Tibial nerve (tissue), 4 donors: ENCODE data around the gene UQCR11. TPM values are rescaled to one million over a fixed set of nuclear protein-coding genes. Genes with fewer than 3 reads are reported as not detected.
A peak's percentile ranks its signal among the peaks of the same experiment; 100 is the strongest.

Experiments
- DNase-seq, 2 donors: peaks; one replicate each; pipeline ENCODE4 v3.0.0-alpha.2; 2019; ENCODE audit warnings: low spot score in 2 of 2
- H3K27ac ChIP-seq, 4 donors: fragments of 200-600 bp; sonication (generic) in 3 of 4; one replicate each; pipeline ENCODE4 v1.5.1; 2017 to 2019; ENCODE audit warnings: mild to moderate bottlenecking in 1 of 4
- H3K27me3 ChIP-seq, 2 donors: fragments of 200-600 bp; sonication (generic) in 1 of 2; one replicate each; pipeline versions ENCODE4 v1.5.1 to v1.6.0; 2017 to 2019
- H3K36me3 ChIP-seq, 3 donors: fragments of 200-600 bp; sonication (generic); one replicate each; pipeline ENCODE4 v1.5.1; 2018 to 2019
- H3K4me1 ChIP-seq, 4 donors: fragments of 200-600 bp; sonication (generic) in 3 of 4; one replicate each; pipeline ENCODE4 v1.5.1; 2017 to 2019
- H3K4me3 ChIP-seq, 4 donors: fragments of 200-600 bp; sonication (generic) in 3 of 4; one replicate each; pipeline ENCODE4 v1.5.1; 2017 to 2019; ENCODE audit warnings: mild to moderate bottlenecking in 1 of 4, moderate library complexity in 1 of 4
- H3K9me3 ChIP-seq, 4 donors: fragments of 200-600 bp; sonication (generic) in 3 of 4; one replicate each; pipeline ENCODE4 v1.5.1; 2017 to 2019
- EP300 ChIP-seq, 2 donors: sonication (generic); formaldehyde crosslinking; IDR thresholded peaks; one replicate each; pipeline ENCODE4 v1.6.1; 2017; ENCODE audit warnings: antibody characterized with exemption in 2 of 2, mild to moderate bottlenecking in 1 of 2
- POLR2A ChIP-seq, 2 donors: fragments of 450-650 bp; IDR thresholded peaks; one replicate each; pipeline ENCODE4 v1.6.1; 2017; ENCODE audit warnings: antibody characterized with exemption in 2 of 2, mild to moderate bottlenecking in 2 of 2, moderate library complexity in 2 of 2
- WGBS, 2 donors: methylation state at CpG; one replicate each; pipeline ENCODE4 v1.1.5; 2018; 5-methylcytosine and 5-hydroxymethylcytosine counted together
- total RNA-seq, 4 donors: library from RNA; depleted of rRNA; stranded (reverse); fragments of >200 nt; gene quantifications; one replicate each; pipeline ENCODE4 v1.1.0, GENCODE V29; 2016
- TF ChIP-seq, protein P1 (sequence below), 5 experiments: fragments of 200-600 bp in 3 of 5; fragments of 450-650 bp in 2 of 5; sonication (generic) in 3 of 5; IDR thresholded peaks; one replicate each; pipeline ENCODE4 v1.5.1; 2016 to 2019; ENCODE audit warnings: antibody characterized with exemption in 5 of 5, mild to moderate bottlenecking in 3 of 5, moderate library complexity in 2 of 5

UQCR11 gene
- total RNA-seq, 4 donors from 2014 or later = 58.8 to 95.7 (median 66.0) TPM

DNA sequence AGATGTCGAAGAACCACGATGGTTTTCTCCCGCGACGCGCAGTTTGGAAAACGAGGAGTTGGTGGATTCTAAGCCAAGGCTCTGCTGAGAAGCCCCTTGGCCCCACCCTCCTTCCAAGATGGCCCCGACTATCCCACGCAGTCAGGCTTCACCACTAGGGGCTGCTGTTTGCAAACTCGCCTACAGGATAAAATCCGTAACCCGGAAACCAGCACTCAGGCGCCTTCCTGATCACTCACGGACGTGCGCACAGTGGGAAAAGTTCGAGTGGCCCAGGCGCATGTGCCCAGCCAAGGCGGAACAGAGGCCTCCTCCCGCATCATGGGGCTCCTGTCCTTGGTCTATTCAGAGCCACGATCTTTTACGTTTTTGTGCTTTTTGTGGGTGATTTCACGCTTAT is 19.2 kb upstream of the UQCR11 start:
- H3K27ac ChIP-seq = no peak overlapping the region
- no peaks in the 10 kb centered on the region for H3K9me3 ChIP-seq
- WGBS, 2 donors = 72 to 76% methylated on average over 23 of the region's 23 CpGs
- H3K27me3 ChIP-seq = no peaks in the 10 kb centered on the region
- DNase-seq = peak in 1 of 2 donors; percentile 39
- TF ChIP-seq, protein P1, sequence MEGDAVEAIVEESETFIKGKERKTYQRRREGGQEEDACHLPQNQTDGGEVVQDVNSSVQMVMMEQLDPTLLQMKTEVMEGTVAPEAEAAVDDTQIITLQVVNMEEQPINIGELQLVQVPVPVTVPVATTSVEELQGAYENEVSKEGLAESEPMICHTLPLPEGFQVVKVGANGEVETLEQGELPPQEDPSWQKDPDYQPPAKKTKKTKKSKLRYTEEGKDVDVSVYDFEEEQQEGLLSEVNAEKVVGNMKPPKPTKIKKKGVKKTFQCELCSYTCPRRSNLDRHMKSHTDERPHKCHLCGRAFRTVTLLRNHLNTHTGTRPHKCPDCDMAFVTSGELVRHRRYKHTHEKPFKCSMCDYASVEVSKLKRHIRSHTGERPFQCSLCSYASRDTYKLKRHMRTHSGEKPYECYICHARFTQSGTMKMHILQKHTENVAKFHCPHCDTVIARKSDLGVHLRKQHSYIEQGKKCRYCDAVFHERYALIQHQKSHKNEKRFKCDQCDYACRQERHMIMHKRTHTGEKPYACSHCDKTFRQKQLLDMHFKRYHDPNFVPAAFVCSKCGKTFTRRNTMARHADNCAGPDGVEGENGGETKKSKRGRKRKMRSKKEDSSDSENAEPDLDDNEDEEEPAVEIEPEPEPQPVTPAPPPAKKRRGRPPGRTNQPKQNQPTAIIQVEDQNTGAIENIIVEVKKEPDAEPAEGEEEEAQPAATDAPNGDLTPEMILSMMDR (IDR thresholded peaks at IDR 0.05) = peak; percentile 22 to 46 (median 39)
- no peak for TF ChIP-seq POLR2A (IDR thresholded peaks at IDR 0.05)
- no peak overlapping the region for H3K4me3 ChIP-seq
- no peaks in the 10 kb centered on the region for H3K4me1 ChIP-seq
- H3K36me3 ChIP-seq = peaks cover 0 to 80% (median 0%) of the 10 kb centered on the region in 3 donors

DNA sequence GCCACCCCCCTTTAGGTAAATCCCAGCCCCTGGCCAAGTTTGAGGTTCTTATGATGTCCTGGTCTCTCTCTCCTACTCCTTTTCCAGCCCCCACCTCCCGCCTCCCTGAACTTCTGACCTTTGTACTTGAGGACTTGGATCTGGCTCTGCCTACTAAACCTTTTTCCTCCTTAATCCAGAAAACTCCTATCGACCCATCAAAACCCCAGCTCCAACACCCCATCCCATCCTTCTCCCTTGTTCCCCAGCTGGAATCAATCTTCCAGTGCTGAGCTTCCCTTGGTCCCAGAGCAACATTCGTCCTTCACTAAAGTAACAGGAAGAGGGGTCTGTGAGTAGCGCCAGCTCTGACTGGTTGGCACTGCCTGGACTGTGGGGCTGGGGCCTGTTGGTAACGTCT is 17.3 kb upstream of the UQCR11 start:
- 87 to 88% methylated on average over 5 of the region's 5 CpGs for WGBS, 2 donors
- DNase-seq = no peak
- no peaks in the 10 kb centered on the region for H3K27me3 ChIP-seq
- H3K36me3 ChIP-seq = peaks cover 0 to 97% (median 0%) of the 10 kb centered on the region in 3 donors
- H3K4me1 ChIP-seq = no peaks in the 10 kb centered on the region
- no peak overlapping the region for H3K4me3 ChIP-seq
- H3K9me3 ChIP-seq = no peaks in the 10 kb centered on the region
- no peak overlapping the region for H3K27ac ChIP-seq
- TF ChIP-seq, protein P1 (IDR thresholded peaks at IDR 0.05) = no peak
- TF ChIP-seq POLR2A (IDR thresholded peaks at IDR 0.05) (no peak), EP300 (IDR thresholded peaks at IDR 0.05) (no peak)

DNA sequence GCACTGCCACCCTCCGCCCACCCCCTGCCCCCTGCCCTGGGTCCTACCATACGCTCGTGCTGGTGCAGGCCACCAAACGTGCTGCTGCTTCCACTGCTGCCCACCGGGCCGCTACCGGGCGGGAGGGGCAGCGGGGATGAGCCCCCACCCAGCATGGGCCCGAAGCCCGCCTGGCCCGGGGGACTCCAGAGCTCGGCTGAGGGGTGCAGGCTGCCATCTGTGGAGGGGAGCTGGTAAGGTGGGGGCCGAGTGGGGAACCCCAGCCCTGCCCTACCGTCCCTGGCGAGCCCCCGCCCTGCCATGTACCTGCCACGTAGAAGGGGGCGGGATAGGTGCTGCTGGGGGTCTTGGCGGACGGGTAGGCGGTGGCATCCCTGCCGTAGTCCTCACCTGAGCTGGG is 16.7 kb upstream of the UQCR11 start:
- no peak for DNase-seq
- H3K4me1 ChIP-seq = no peaks in the 10 kb centered on the region
- no peak overlapping the region for H3K27ac ChIP-seq
- H3K27me3 ChIP-seq = no peaks in the 10 kb centered on the region
- TF ChIP-seq, protein P1 (IDR thresholded peaks at IDR 0.05) = no peak
- TF ChIP-seq POLR2A (IDR thresholded peaks at IDR 0.05) = no peak
- no peak for TF ChIP-seq EP300 (IDR thresholded peaks at IDR 0.05)
- H3K36me3 ChIP-seq = peaks cover 0 to 97% (median 0%) of the 10 kb centered on the region in 3 donors
- no peak overlapping the region for H3K4me3 ChIP-seq
- no peaks in the 10 kb centered on the region for H3K9me3 ChIP-seq
- 83 to 88% methylated on average over 12 to 18 of the region's 23 CpGs for WGBS, 2 donors

DNA sequence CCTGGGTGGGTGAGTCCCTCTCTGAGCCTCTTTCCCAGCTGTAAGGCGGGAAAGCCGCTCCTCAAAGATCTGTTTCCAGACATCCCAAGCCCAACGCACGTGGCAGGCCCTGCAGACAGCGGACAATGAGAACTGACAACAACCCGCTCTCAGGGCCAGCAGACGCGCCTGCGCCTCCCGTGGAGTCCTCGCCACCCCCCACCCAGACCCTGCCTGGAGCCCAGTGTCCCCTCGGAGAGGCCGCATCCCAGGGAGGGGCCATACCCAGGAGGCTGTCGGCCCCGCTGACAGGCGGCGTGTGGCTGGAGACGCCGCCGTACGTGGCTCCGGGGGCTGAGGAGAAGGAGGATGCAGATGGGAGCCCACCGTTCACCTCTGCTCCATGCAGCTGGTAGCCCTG is 16.3 kb upstream of the UQCR11 start:
- no peaks in the 10 kb centered on the region for H3K9me3 ChIP-seq
- 92% methylated on average over 23 of the region's 23 CpGs; no CpG with 5 or more reads in 1 of the 2 donors for WGBS, 2 donors
- no peak overlapping the region for H3K4me3 ChIP-seq
- no peaks in the 10 kb centered on the region for H3K4me1 ChIP-seq
- H3K36me3 ChIP-seq = peaks cover 0 to 97% (median 0%) of the 10 kb centered on the region in 3 donors
- H3K27me3 ChIP-seq = no peaks in the 10 kb centered on the region
- TF ChIP-seq EP300 (IDR thresholded peaks at IDR 0.05) (no peak), POLR2A (IDR thresholded peaks at IDR 0.05) (no peak)
- TF ChIP-seq, protein P1 (IDR thresholded peaks at IDR 0.05) = no peak
- DNase-seq = no peak
- no peak overlapping the region for H3K27ac ChIP-seq

DNA sequence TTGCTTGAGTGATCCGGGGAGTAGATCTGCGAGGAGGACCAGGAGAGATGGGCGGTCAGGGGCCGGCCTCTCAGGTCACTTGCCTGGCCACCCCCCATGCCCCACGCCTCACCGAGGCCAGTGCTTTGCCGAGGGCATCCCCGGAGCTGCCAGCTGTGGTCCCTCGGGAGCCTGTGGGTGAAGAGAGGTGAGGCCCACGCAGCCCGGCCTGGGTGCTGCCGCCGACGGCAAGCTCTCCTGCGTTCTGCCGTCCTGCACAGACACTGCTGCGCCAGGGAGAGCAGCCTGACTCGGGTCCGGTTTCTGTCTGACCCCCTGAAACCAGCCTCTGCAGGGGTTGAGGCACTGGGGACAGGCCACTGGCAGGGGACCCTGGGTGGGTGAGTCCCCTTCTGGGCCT is 15.8 kb upstream of the UQCR11 start:
- Histone ChIP-seq H3K27ac (no peak overlapping the region), H3K4me1 (no peaks in the 10 kb centered on the region), H3K27me3 (no peaks in the 10 kb centered on the region), H3K4me3 (no peak overlapping the region), H3K9me3 (no peaks in the 10 kb centered on the region), H3K36me3 (peaks cover 0 to 98% (median 0%) of the 10 kb centered on the region in 3 donors)
- DNase-seq = no peak
- WGBS, 2 donors = 80 to 91% methylated on average over 17 to 19 of the region's 19 CpGs
- TF ChIP-seq, protein P1 (IDR thresholded peaks at IDR 0.05) = no peak
- TF ChIP-seq EP300 (IDR thresholded peaks at IDR 0.05) (no peak), POLR2A (IDR thresholded peaks at IDR 0.05) (no peak)
